HepG2 (cell line): ENCODE results near the gene PUM1. TPM values are rescaled to one million over a fixed set of nuclear protein-coding genes. Genes with fewer than 3 reads are reported as not detected.

Source experiments
- ATAC-seq: fragments of 200-7000 bp; cut with Tn5 transposase; 3 replicates; pipeline ENCODE4 v1.9.1; 2020; ENCODE audit warnings: mild to moderate bottlenecking, moderate library complexity
- BruUV-seq: library from RNA; stranded (reverse); fragments of 400-500 nt; replicated peaks from 2 replicates; lab custom pipeline; 2021; lab: Mats Ljungman, UMichigan
- CTCF ChIA-PET: fragments of 300-600 bp; formaldehyde crosslinking; extraction: SDS; loops from one replicate; lab custom pipeline; 2021; ENCODE audit warnings: low total read pairs, inconsistent platforms, low intra/inter-chr PET ratio; lab: Yijun Ruan, JAX
- POLR2A ChIA-PET: fragments of 350-600 bp; sonication (Branson Sonifier 250); formaldehyde crosslinking; loops from one replicate; lab custom pipeline; 2020; ENCODE audit warnings: antibody characterized with exemption, inconsistent platforms; lab: Yijun Ruan, JAX
- DNase-seq: peaks from one replicate; pipeline ENCODE4 v3.0.0-alpha.2; 2015; ENCODE audit warnings: low spot score
- FAIRE-seq: peaks from 3 replicates; lab custom pipeline; 2011; peaks lifted over from hg19 to GRCh38; lab: Jason Lieb, UNC
- H2AFZ ChIP-seq: one replicate; pipeline ENCODE4 v1.6.1; 2011; ENCODE audit warnings: low read length, inconsistent platforms
- H3K27ac ChIP-seq: fragments of 300-600 bp; 3 replicates; pipeline ENCODE4 v1.8.0; 2011; ENCODE audit warnings: mixed run types, mild to moderate bottlenecking, mixed read lengths, low read length, inconsistent platforms; ENCODE audit not compliant: insufficient read depth; ENCODE audit errors: extremely low read length
- H3K27me3 ChIP-seq, 2 experiments: fragments of 200-600 bp in 1 of 2; 2 replicates in 1 of 2; 3 replicates in 1 of 2; pipeline versions ENCODE4 v1.6.0 to v1.8.0; 2011; ENCODE audit warnings: low read length in 2 of 2, mild to moderate bottlenecking in 2 of 2, moderate library complexity in 2 of 2, inconsistent platforms in 1 of 2; ENCODE audit not compliant: insufficient read depth in 2 of 2, control insufficient read depth in 1 of 2
- H3K36me3 ChIP-seq, 2 experiments: fragments of 200-600 bp in 1 of 2; replicated peaks in 1 of 2; 2 replicates in 1 of 2; 3 replicates in 1 of 2; pipeline versions ENCODE4 v1.5.1 to v1.8.0; 2011; ENCODE audit warnings: low read length in 2 of 2, inconsistent platforms in 1 of 2; ENCODE audit not compliant: insufficient read depth in 2 of 2, control insufficient read depth in 1 of 2
- H3K4me1 ChIP-seq: 2 replicates; pipeline ENCODE4 v1.5.1; 2012; ENCODE audit warnings: low read length, inconsistent platforms; ENCODE audit not compliant: insufficient read depth
- H3K4me2 ChIP-seq: 2 replicates; pipeline ENCODE4 v1.6.0; 2011; ENCODE audit warnings: low read depth, low read length, inconsistent platforms
- H3K4me3 ChIP-seq, 3 experiments: fragments of 200-600 bp in 1 of 3; sonication (generic), shearing (Covaris generic) in 1 of 3; replicated peaks in 1 of 3; 2 replicates each; pipeline ENCODE4 v1.5.1; 2011 to 2016; ENCODE audit warnings: low read length in 3 of 3, inconsistent platforms in 2 of 3, low read depth in 2 of 3, mild to moderate bottlenecking in 2 of 3, control low read depth in 1 of 3, mixed read lengths in 1 of 3; ENCODE audit not compliant: insufficient read depth in 1 of 3
- H3K79me2 ChIP-seq: one replicate; pipeline ENCODE4 v1.6.1; 2011; ENCODE audit warnings: low read length, inconsistent platforms; ENCODE audit not compliant: insufficient read depth
- H3K9ac ChIP-seq: 2 replicates; pipeline ENCODE4 v1.6.0; 2011; ENCODE audit warnings: mild to moderate bottlenecking, low read depth, low read length, inconsistent platforms; ENCODE audit not compliant: insufficient read depth
- H3K9me3 ChIP-seq: 2 replicates; pipeline ENCODE4 v1.5.1; 2012; ENCODE audit warnings: mild to moderate bottlenecking, low read length
- H4K20me1 ChIP-seq: 2 replicates; pipeline ENCODE4 v1.6.0; 2011; ENCODE audit warnings: inconsistent platforms, mild to moderate bottlenecking, low read length, moderate library complexity; ENCODE audit not compliant: insufficient read depth
- CREB1 ChIP-seq, 2 experiments: fragments of 450-650 bp in 1 of 2; IDR thresholded peaks; 2 replicates each; pipeline ENCODE4 v1.6.1; 2016 to 2017; ENCODE audit warnings: control low read depth in 1 of 2, mild to moderate bottlenecking in 1 of 2, missing compliant biosample characterization in 1 of 2, missing genetic modification characterization in 1 of 2
- NR0B2 ChIP-seq: sonication (generic); formaldehyde crosslinking; IDR thresholded peaks from 2 replicates; pipeline ENCODE4 v1.4.0; 2020; ENCODE audit warnings: mild to moderate bottlenecking, missing genetic modification reagents
- SNAPC5 ChIP-seq: sonication (generic); formaldehyde crosslinking; IDR thresholded peaks from 2 replicates; pipeline ENCODE4 v1.8.1; 2023; ENCODE audit warnings: mild to moderate bottlenecking, missing genetic modification reagents, borderline replicate concordance
- ZFP36L1 ChIP-seq: sonication (generic); formaldehyde crosslinking; IDR thresholded peaks from 2 replicates; pipeline ENCODE4 v1.8.0; 2022; ENCODE audit warnings: mild to moderate bottlenecking, missing genetic modification reagents, moderate library complexity
- ZKSCAN1 ChIP-seq: fragments of 150-350 bp; IDR thresholded peaks from 2 replicates; pipeline ENCODE4 v1.6.1; 2014; ENCODE audit warnings: low read length
- ZNF629 ChIP-seq: sonication (generic); formaldehyde crosslinking; conservative IDR thresholded peaks from 2 replicates; pipeline ENCODE4 v1.5.0; 2020; ENCODE audit warnings: missing genetic modification reagents
- ZNF768 ChIP-seq: sonication (generic); formaldehyde crosslinking; IDR thresholded peaks from 2 replicates; pipeline ENCODE4 v1.4.0; 2020; ENCODE audit warnings: missing genetic modification reagents
- WGBS: methylation state at CpG from one replicate; pipeline ENCODE4 v1.1.6; 2017; ENCODE audit warnings: low lambda C conversion rate; 5-methylcytosine and 5-hydroxymethylcytosine counted together
- in situ Hi-C: cut with HindIII; loops from 2 replicates; pipeline ENCODE4 v1.10.0; 2017; ENCODE audit warnings: low pct_unique_long_range_greater_than_20kb; ENCODE audit not compliant: extremely low pct_ligation_motif_present
- intact Hi-C: fragments of 100-400 bp; cut with micrococcal nuclease; formaldehyde crosslinking; loops from one replicate; pipeline ENCODE4 v1.10.0; 2022; ENCODE audit not compliant: unreplicated experiment
- polyA plus RNA-seq, 8 experiments: library from polyadenylated mRNA; depleted of rRNA in 3 of 8; stranded (reverse) in 7 of 8; unstranded in 1 of 8; fragments of >200 nt; fragmentation: Illumina TruSeq in 4 of 8; extraction: Trizol in 4 of 8; gene quantifications; 2 replicates each; pipeline versions ENCODE4 v1.2.1 to v1.2.3, GENCODE V29; 2011 to 2016; ENCODE audit warnings: low read depth in 4 of 8, missing spikeins in 1 of 8, mixed read lengths in 1 of 8; ENCODE audit not compliant: insufficient read depth in 1 of 8
- total RNA-seq, 5 experiments: library from RNA; depleted of rRNA; stranded (reverse); fragments of >200 nt; fragmentation: Illumina TruSeq; extraction: Trizol; gene quantifications; 2 replicates each; pipeline ENCODE4 v1.2.3, GENCODE V29; 2016; ENCODE audit warnings: low read depth in 1 of 5

The PUM1 gene
- total and polyA plus RNA-seq, 2 of the 13 experiments (the other 11 are each of a cell fraction or from before 2014, with no cell fraction given) = 64.7 to 91.0 TPM

- TF ChIP-seq NR0B2 (CRISPR knock-in tag) (no peak), ZNF768 (peak; percentile 91), ZNF629 (CRISPR knock-in tag) (peak; percentile 46; the same call in 1 of the 2 replicates)
- no peak overlapping the region for H3K4me2 ChIP-seq
- WGBS = 75% methylated on average over 6 of the region's 12 CpGs
- no peak overlapping the region for H3K4me3 ChIP-seq
- H3K27ac ChIP-seq = no peak overlapping the region
- ChIA-PET CTCF (no interaction called here), POLR2A (no interaction called here)
- no peak overlapping the region for H3K9ac ChIP-seq
- H2AFZ ChIP-seq = no peak overlapping the region
- FAIRE-seq (no peak), ATAC-seq (no peak), DNase-seq (no peak)
- H3K4me1 ChIP-seq = peaks cover 15% of the 10 kb centered on the region
- H3K27me3 ChIP-seq = peaks cover 0 to 2% of the 10 kb centered on the region in 2 experiments; a peak in 1 of 5 replicates
- H3K79me2 ChIP-seq = no peaks in the 10 kb centered on the region
- H3K36me3 ChIP-seq = no peaks in the 10 kb centered on the region
- intact Hi-C loops (no loop called here), in situ Hi-C loops (no loop called here)
- no peaks in the 10 kb centered on the region for H3K9me3 ChIP-seq
- no peaks in the 10 kb centered on the region for H4K20me1 ChIP-seq
- no TSS peak for BruUV-seq
Measured at GRCh38 chr1:30886710-30887428, 178.6 kb downstream of the PUM1 start.

GRCh38 chr1:30885570-30886522, 179.7 kb downstream of the PUM1 start:
- Histone ChIP-seq H3K79me2 (no peaks in the 10 kb centered on the region), H3K36me3 (no peaks in the 10 kb centered on the region), H3K27ac (no peak overlapping the region), H3K4me3 (no peak overlapping the region), H3K9ac (no peak overlapping the region), H3K4me2 (no peak overlapping the region), H3K27me3 (peaks cover 0 to 4% of the 10 kb centered on the region in 2 experiments; a peak in 1 of 5 replicates), H3K9me3 (no peaks in the 10 kb centered on the region), H2AFZ (no peak overlapping the region), H3K4me1 (peaks cover 6% of the 10 kb centered on the region; the same call in 1 of the 2 replicates), H4K20me1 (no peaks in the 10 kb centered on the region)
- CTCF ChIA-PET = no interaction called here
- ATAC-seq (no peak), FAIRE-seq (no peak), DNase-seq (no peak)
- TF ChIP-seq CREB1 (IDR thresholded peaks at IDR 0.05) = 0 out of 2 replicates have a peak, but pooled peaks have one; percentile 3
- TF ChIP-seq CREB1 (CRISPR knock-in tag; IDR thresholded peaks at IDR 0.05) = no peak
- no peak for TF ChIP-seq SNAPC5 (CRISPR knock-in tag)
- no peak for TF ChIP-seq ZFP36L1
- peak; percentile 47; the same call in 1 of the 2 replicates for TF ChIP-seq ZKSCAN1
- intact Hi-C loops (no loop called here), in situ Hi-C loops (no loop called here)
- no TSS peak for BruUV-seq
- POLR2A ChIA-PET = no interaction called here
- 20% methylated on average over 11 of the region's 17 CpGs for WGBS
